ENCODE results near the gene RORB. TPM values are rescaled to one million over a fixed set of nuclear protein-coding genes. Genes with fewer than 3 reads are reported as not detected.

Gene RORB
- total and polyA plus RNA-seq, 2 donors (not counting 1 experiment from before 2014, with no cell fraction given): 0.24 to 4.3 TPM

- no peaks in the 10 kb centered on the region for H3K36me3 ChIP-seq (ENCODE audit: control insufficient read depth, insufficient read depth, low read length)
- TF ChIP-seq EZH2 (IDR thresholded peaks at IDR 0.05; ENCODE audit: low read length, missing control alignments) (no peak), CTCF (conservative IDR thresholded peaks at IDR 0.05 in 1 of 2, IDR thresholded peaks at IDR 0.05 in 1 of 2; ENCODE audit: low read depth in 1 of 2, low read length in 2 of 2) (no peak)
- H2AFZ ChIP-seq (ENCODE audit: low read length): no peak overlapping the region
- no peaks in the 10 kb centered on the region for H3K9me3 ChIP-seq (ENCODE audit: control insufficient read depth, insufficient read depth, low read depth, low read length)
- DNase-seq (ENCODE audit: low read depth in 2 of 2): no peak
- no peak overlapping the region for H3K4me2 ChIP-seq (ENCODE audit: extremely low read depth, insufficient read depth, low read length)
- no peak overlapping the region for H3K27ac ChIP-seq (ENCODE audit: insufficient read depth, low read length)
- H3K79me2 ChIP-seq (ENCODE audit: control insufficient read depth, insufficient read depth, low read length): no peaks in the 10 kb centered on the region
- H3K9ac ChIP-seq (ENCODE audit: insufficient read depth, low read length): no peak overlapping the region
- H3K4me3 ChIP-seq (replicated peaks in 1 of 4; ENCODE audit: control extremely low read depth in 1 of 4, insufficient read depth in 1 of 4, low read depth in 3 of 4, low read length in 4 of 4): no peak overlapping the region
- no peaks in the 10 kb centered on the region for H4K20me1 ChIP-seq (ENCODE audit: control insufficient read depth, extremely low read depth, insufficient read depth, low read length)
- no peaks in the 10 kb centered on the region for H3K27me3 ChIP-seq (ENCODE audit: control insufficient read depth, insufficient read depth, low read length)
- H3K4me1 ChIP-seq (ENCODE audit: control insufficient read depth, extremely low read depth, insufficient read depth, low read length): no peaks in the 10 kb centered on the region
Observed at GRCh38 chr9:74696520-74696919, 199.4 kb downstream of the RORB start.

GRCh38 chr9:74697535-74697934 is 200.4 kb downstream of the RORB start:
- Histone ChIP-seq H3K79me2 (ENCODE audit: control insufficient read depth, insufficient read depth, low read length) (no peaks in the 10 kb centered on the region), H2AFZ (ENCODE audit: low read length) (no peak overlapping the region), H3K9me3 (ENCODE audit: control insufficient read depth, insufficient read depth, low read depth, low read length) (no peaks in the 10 kb centered on the region), H3K27ac (ENCODE audit: insufficient read depth, low read length) (no peak overlapping the region), H4K20me1 (ENCODE audit: control insufficient read depth, extremely low read depth, insufficient read depth, low read length) (no peaks in the 10 kb centered on the region), H3K27me3 (ENCODE audit: control insufficient read depth, insufficient read depth, low read length) (no peaks in the 10 kb centered on the region), H3K4me2 (ENCODE audit: extremely low read depth, insufficient read depth, low read length) (no peak overlapping the region), H3K4me1 (ENCODE audit: control insufficient read depth, extremely low read depth, insufficient read depth, low read length) (no peaks in the 10 kb centered on the region), H3K4me3 (replicated peaks in 1 of 4; ENCODE audit: control extremely low read depth in 1 of 4, insufficient read depth in 1 of 4, low read depth in 3 of 4, low read length in 4 of 4) (no peak overlapping the region), H3K36me3 (ENCODE audit: control insufficient read depth, insufficient read depth, low read length) (no peaks in the 10 kb centered on the region), H3K9ac (ENCODE audit: insufficient read depth, low read length) (no peak overlapping the region)
- no peak for DNase-seq (ENCODE audit: low read depth in 2 of 2)
- no peak for TF ChIP-seq EZH2 (IDR thresholded peaks at IDR 0.05; ENCODE audit: low read length, missing control alignments)
- TF ChIP-seq CTCF (conservative IDR thresholded peaks at IDR 0.05 in 1 of 2, IDR thresholded peaks at IDR 0.05 in 1 of 2; ENCODE audit: low read depth in 1 of 2, low read length in 2 of 2): no peak

- no peak overlapping the region for H3K4me3 ChIP-seq (replicated peaks in 1 of 4; ENCODE audit: control extremely low read depth in 1 of 4, insufficient read depth in 1 of 4, low read depth in 3 of 4, low read length in 4 of 4)
- no peaks in the 10 kb centered on the region for H3K9me3 ChIP-seq (ENCODE audit: control insufficient read depth, insufficient read depth, low read depth, low read length)
- H3K4me2 ChIP-seq (ENCODE audit: extremely low read depth, insufficient read depth, low read length): no peak overlapping the region
- no peaks in the 10 kb centered on the region for H3K27me3 ChIP-seq (ENCODE audit: control insufficient read depth, insufficient read depth, low read length)
- no peak overlapping the region for H3K9ac ChIP-seq (ENCODE audit: insufficient read depth, low read length)
- H4K20me1 ChIP-seq (ENCODE audit: control insufficient read depth, extremely low read depth, insufficient read depth, low read length): no peaks in the 10 kb centered on the region
- no peak overlapping the region for H3K27ac ChIP-seq (ENCODE audit: insufficient read depth, low read length)
- TF ChIP-seq EZH2 (IDR thresholded peaks at IDR 0.05; ENCODE audit: low read length, missing control alignments): no peak
- H3K79me2 ChIP-seq (ENCODE audit: control insufficient read depth, insufficient read depth, low read length): no peaks in the 10 kb centered on the region
- DNase-seq (ENCODE audit: low read depth in 2 of 2): no peak
- no peak overlapping the region for H2AFZ ChIP-seq (ENCODE audit: low read length)
- H3K4me1 ChIP-seq (ENCODE audit: control insufficient read depth, extremely low read depth, insufficient read depth, low read length): no peaks in the 10 kb centered on the region
- H3K36me3 ChIP-seq (ENCODE audit: control insufficient read depth, insufficient read depth, low read length): no peaks in the 10 kb centered on the region
Observed at GRCh38 chr9:74711341-74711740, 214.2 kb downstream of the RORB start.
